Gastroesophageal sphincter (tissue), 4 donors: ENCODE results near the gene OTOP3. TPM values are rescaled to one million over a fixed set of nuclear protein-coding genes. Genes with fewer than 3 reads are reported as not detected.
"Not testable (repeated sequence)": the region's sequence is repeated elsewhere in the genome, so short reads cannot be mapped to it uniquely, and the experiment has no call there.

Experiments used
- ATAC-seq: fragments of 150-250 bp; one replicate; pipeline ENCODE4 v1.9.1; 2016; ENCODE audit warnings: mild to moderate bottlenecking, moderate library complexity
- H3K27ac ChIP-seq, 4 donors: fragments of 200-600 bp; sonication (generic) in 3 of 4; 1 replicate in 3 of 4; 2 replicates in 1 of 4; pipeline ENCODE4 v1.5.1; 2016 to 2019
- H3K27me3 ChIP-seq: fragments of 200-600 bp; sonication (generic); one replicate; pipeline ENCODE4 v1.5.1; 2019
- H3K36me3 ChIP-seq, 2 donors: fragments of 200-600 bp; sonication (generic); one replicate each; pipeline ENCODE4 v1.5.1; 2019; ENCODE audit warnings: control low read depth in 1 of 2
- H3K4me1 ChIP-seq, 3 donors: fragments of 200-600 bp; sonication (generic); 1 replicate in 2 of 3; 2 replicates in 1 of 3; pipeline ENCODE4 v1.5.1; 2016 to 2019; ENCODE audit warnings: control low read depth in 2 of 3
- H3K4me3 ChIP-seq, 2 donors: fragments of 200-600 bp; sonication (generic); one replicate each; pipeline ENCODE4 v1.5.1; 2019; ENCODE audit warnings: mild to moderate bottlenecking in 1 of 2, moderate library complexity in 1 of 2
- H3K9me3 ChIP-seq, 3 donors: fragments of 200-600 bp; sonication (generic); one replicate each; pipeline ENCODE4 v1.5.1; 2017 to 2019; ENCODE audit warnings: control low read depth in 2 of 3
- CTCF ChIP-seq, 4 experiments: fragments of 200-600 bp in 2 of 4; fragments of 450-650 bp in 2 of 4; sonication (generic) in 1 of 4; IDR thresholded peaks; one replicate each; pipeline ENCODE4 v1.5.1; 2017 to 2019; ENCODE audit warnings: antibody characterized with exemption in 4 of 4, mild to moderate bottlenecking in 2 of 4, moderate library complexity in 2 of 4
- EP300 ChIP-seq: sonication (generic); formaldehyde crosslinking; IDR thresholded peaks from one replicate; pipeline ENCODE4 v1.6.1; 2017; ENCODE audit warnings: antibody characterized with exemption, mild to moderate bottlenecking
- POLR2A ChIP-seq, 2 donors: fragments of 450-650 bp; IDR thresholded peaks; one replicate each; pipeline ENCODE4 v1.6.1; 2017; ENCODE audit warnings: antibody characterized with exemption in 2 of 2, mild to moderate bottlenecking in 2 of 2, moderate library complexity in 1 of 2
- POLR2AphosphoS5 ChIP-seq: sonication (generic); formaldehyde crosslinking; IDR thresholded peaks from one replicate; pipeline ENCODE4 v1.6.1; 2017; ENCODE audit warnings: antibody characterized with exemption
- WGBS, 2 donors: methylation state at CpG; one replicate each; pipeline ENCODE4 v1.1.5; 2018; ENCODE audit warnings: low coverage in 1 of 2; 5-methylcytosine and 5-hydroxymethylcytosine counted together
- total RNA-seq, 4 donors: library from RNA; depleted of rRNA; stranded (reverse); fragments of >200 nt; gene quantifications; one replicate each; pipeline ENCODE4 v1.1.0, GENCODE V29; 2016

The OTOP3 gene
- total RNA-seq, 4 donors from 2014 or later = 0.31 to 0.82 TPM; not detected in 2

- H3K4me3 ChIP-seq = no peak overlapping the region
- peaks cover 61% of the 10 kb centered on the region for H3K27me3 ChIP-seq
- no peaks in the 10 kb centered on the region for H3K9me3 ChIP-seq
- H3K27ac ChIP-seq = no peak overlapping the region
- no peak for ATAC-seq
- no peaks in the 10 kb centered on the region for H3K36me3 ChIP-seq
- no peak for TF ChIP-seq POLR2AphosphoS5
- TF ChIP-seq EP300 = no peak
- no peak for TF ChIP-seq CTCF (IDR thresholded peaks at IDR 0.05)
- no peak for TF ChIP-seq POLR2A (IDR thresholded peaks at IDR 0.05)
- WGBS, 2 donors = 51 to 59% methylated on average over 6 to 11 of the region's 14 CpGs
- no peaks in the 10 kb centered on the region for H3K4me1 ChIP-seq
These were observed 34.2 kb upstream of the OTOP3 start for GRCh38 chr17:74901353-74902135.

- peaks cover 66% of the 10 kb centered on the region for H3K27me3 ChIP-seq
- ATAC-seq = no peak
- no peak overlapping the region for H3K4me3 ChIP-seq
- TF ChIP-seq POLR2A (IDR thresholded peaks at IDR 0.05) (no peak), POLR2AphosphoS5 (no peak), CTCF (IDR thresholded peaks at IDR 0.05) (no peak), EP300 (no peak)
- H3K36me3 ChIP-seq = no peaks in the 10 kb centered on the region
- H3K4me1 ChIP-seq = no peaks in the 10 kb centered on the region
- no peaks in the 10 kb centered on the region for H3K9me3 ChIP-seq
- no peak overlapping the region for H3K27ac ChIP-seq
- WGBS, 2 donors = 81 to 91% methylated on average over 6 to 9 of the region's 9 CpGs
These were observed 32.7 kb upstream of the OTOP3 start for GRCh38 chr17:74903034-74903433.

- no peak overlapping the region for H3K4me3 ChIP-seq
- no peaks in the 10 kb centered on the region for H3K4me1 ChIP-seq
- no peak for ATAC-seq
- H3K36me3 ChIP-seq = no peaks in the 10 kb centered on the region
- peaks cover 66% of the 10 kb centered on the region for H3K27me3 ChIP-seq
- TF ChIP-seq CTCF (IDR thresholded peaks at IDR 0.05) = no peak
- no peak for TF ChIP-seq POLR2AphosphoS5
- TF ChIP-seq POLR2A (IDR thresholded peaks at IDR 0.05) = no peak
- no peak for TF ChIP-seq EP300
- H3K27ac ChIP-seq = no peak overlapping the region
- WGBS, 2 donors = 63 to 85% methylated on average over 5 to 6 of the region's 6 CpGs
- no peaks in the 10 kb centered on the region for H3K9me3 ChIP-seq
These were observed 32.0 kb upstream of the OTOP3 start for GRCh38 chr17:74903671-74904070.

GRCh38 chr17:74904687-74905409 is 30.9 kb upstream of the OTOP3 start:
- ATAC-seq = no peak
- 52 to 62% methylated on average over 5 of the region's 7 CpGs for WGBS, 2 donors

GRCh38 chr17:74906214-74906793 is 29.4 kb upstream of the OTOP3 start:
- H3K27me3 ChIP-seq = peaks cover 58% of the 10 kb centered on the region
- H3K4me3 ChIP-seq, ATAC-seq, H3K27ac ChIP-seq, H3K36me3 ChIP-seq, H3K9me3 ChIP-seq, H3K4me1 ChIP-seq: not testable (repeated sequence)
- WGBS, 2 donors = 45 to 62% methylated on average over 4 to 5 of the region's 6 CpGs

More at GRCh38 chr17:74904687-74905409, 30.9 kb upstream of the OTOP3 start:
- Histone ChIP-seq H3K4me3 (no peak overlapping the region), H3K9me3 (no peaks in the 10 kb centered on the region), H3K27ac (no peak overlapping the region), H3K4me1 (no peaks in the 10 kb centered on the region), H3K27me3 (peaks cover 66% of the 10 kb centered on the region), H3K36me3 (no peaks in the 10 kb centered on the region)
- no peak for TF ChIP-seq EP300
- no peak for TF ChIP-seq CTCF (IDR thresholded peaks at IDR 0.05)
- no peak for TF ChIP-seq POLR2A (IDR thresholded peaks at IDR 0.05)
- TF ChIP-seq POLR2AphosphoS5 = no peak
